IgD-negative memory B cell (primary cell): ENCODE data around the gene VSX2. TPM values are rescaled to one million over a fixed set of nuclear protein-coding genes. Genes with fewer than 3 reads are reported as not detected.

ENCODE experiments used
- polyA plus RNA-seq: library from polyadenylated mRNA; unstranded; fragments of 300-500 nt; fragmentation: Illumina TruSeq; gene quantifications from one replicate; pipeline ENCODE4 v1.2.3, GENCODE V29; 2021

The VSX2 gene
- polyA plus RNA-seq, 1 donor from 2014 or later: not detected

Other genes starting within 250 kb of the VSX2 start
- gene ENTPD5, start 220.2 kb upstream of the VSX2 start, polyA plus RNA-seq: 2.9 TPM
- gene BBOF1, start 220.1 kb upstream of the VSX2 start, polyA plus RNA-seq: 2.2 TPM
- 14.3 TPM for gene ALDH6A1, start 155.0 kb upstream of the VSX2 start, polyA plus RNA-seq
- gene LIN52, start 154.5 kb upstream of the VSX2 start, polyA plus RNA-seq: 10.4 TPM
- gene ABCD4, start 63.5 kb downstream of the VSX2 start, polyA plus RNA-seq: 23.3 TPM
- not detected for gene VRTN, start 109.0 kb downstream of the VSX2 start, polyA plus RNA-seq
- gene SYNDIG1L, start 186.8 kb downstream of the VSX2 start, polyA plus RNA-seq: not detected